HUDEP-2 (cell line): Measurements from ENCODE around the gene FBXO42.

Source experiments
- DNase-seq, 76 experiments: peaks; one replicate each; lab custom pipeline; 2025; ENCODE audit not compliant: unreplicated experiment in 76 of 76; lab: John Stamatoyannopoulos, UW

Gene FBXO42

DNA sequence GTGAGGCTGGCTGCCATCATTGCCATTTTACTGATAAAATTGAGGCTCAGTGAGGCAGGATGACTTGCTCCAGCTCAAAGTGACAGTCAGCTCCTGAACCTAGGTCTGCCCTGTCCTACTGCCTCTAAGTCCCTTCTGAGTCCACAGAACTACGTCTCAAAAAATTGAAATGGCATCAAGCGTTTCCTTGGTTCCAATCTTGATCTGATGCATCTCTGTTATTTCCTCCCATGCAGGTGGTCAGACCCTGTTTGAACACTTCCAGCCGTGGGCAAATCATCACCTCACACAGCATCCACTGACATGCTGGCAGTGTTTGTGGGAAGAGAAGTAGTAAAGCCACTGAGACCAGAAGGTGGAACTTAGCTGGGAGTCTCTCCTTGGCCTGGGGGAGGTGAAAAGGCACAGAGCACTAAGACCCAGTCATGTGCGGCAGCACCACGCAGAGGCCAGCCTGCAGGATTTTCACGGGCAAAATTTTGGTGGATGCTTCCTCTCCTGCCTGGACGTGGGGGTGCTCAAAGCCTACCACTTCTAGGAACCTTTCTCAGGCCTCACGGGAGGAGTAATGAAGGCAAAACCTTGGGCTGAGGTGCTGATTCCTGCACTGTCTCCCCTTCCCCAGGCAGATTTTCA is 107.5 kb downstream of the FBXO42 start:
- DNase-seq = no peak

DNA sequence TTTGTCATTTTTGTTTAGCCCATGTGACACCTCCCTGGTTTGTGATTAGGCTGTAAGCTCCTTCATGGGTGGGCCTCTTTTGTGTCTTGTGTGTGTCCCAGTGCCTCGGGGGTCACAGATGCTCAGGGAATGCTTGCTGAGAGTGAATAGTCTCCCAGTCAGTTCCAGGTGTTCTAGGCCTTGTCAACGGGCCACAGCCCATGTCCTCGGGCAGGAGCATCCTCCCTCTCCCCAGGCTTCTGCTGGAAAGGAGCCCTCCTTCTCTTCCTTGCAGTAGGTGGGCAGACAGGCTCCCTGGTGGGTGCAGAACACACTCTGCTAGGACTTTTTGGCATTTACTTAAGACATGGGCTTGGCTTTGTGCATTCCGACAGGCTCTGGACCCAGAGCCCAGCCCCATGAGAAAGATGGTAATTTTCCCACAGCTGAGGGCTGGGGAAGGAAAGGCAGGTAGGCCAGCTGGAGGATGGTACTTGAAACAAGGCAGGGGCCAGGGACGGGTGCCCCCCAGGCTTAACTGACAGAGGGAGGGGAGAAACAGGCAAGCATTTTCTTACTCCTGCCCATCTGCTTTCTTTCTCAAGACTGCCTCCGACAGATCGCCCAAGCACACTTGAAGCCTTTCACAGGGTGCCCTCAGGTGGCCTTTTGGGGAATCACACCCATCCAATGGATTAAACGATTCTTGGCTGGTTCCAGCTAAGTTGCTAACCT is 108.2 kb downstream of the FBXO42 start:
- peak in 69 of 76 experiments; percentile 15 to 79 (median 58) for DNase-seq

DNA sequence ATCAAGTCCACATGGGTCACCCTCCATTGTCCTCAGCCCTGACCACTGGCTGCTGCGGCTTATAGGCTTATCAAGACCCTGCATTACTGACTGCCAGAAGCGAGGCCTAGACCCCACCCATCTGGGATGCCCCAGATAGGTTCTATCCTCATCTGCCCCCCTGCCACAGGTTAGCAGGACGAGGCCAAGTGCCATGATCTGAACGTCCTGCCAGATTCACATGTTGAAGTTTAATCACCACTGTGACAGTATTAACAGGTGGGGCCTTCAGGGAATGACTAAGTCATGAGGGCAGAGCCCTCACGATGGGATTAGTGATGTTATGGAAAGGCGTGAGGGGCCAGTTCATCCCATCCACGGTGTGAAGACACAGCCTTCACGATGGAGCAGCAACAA is 109.1 kb downstream of the FBXO42 start:
- peak in 16 of 76 experiments; percentile 3 to 51 (median 18) for DNase-seq

DNA sequence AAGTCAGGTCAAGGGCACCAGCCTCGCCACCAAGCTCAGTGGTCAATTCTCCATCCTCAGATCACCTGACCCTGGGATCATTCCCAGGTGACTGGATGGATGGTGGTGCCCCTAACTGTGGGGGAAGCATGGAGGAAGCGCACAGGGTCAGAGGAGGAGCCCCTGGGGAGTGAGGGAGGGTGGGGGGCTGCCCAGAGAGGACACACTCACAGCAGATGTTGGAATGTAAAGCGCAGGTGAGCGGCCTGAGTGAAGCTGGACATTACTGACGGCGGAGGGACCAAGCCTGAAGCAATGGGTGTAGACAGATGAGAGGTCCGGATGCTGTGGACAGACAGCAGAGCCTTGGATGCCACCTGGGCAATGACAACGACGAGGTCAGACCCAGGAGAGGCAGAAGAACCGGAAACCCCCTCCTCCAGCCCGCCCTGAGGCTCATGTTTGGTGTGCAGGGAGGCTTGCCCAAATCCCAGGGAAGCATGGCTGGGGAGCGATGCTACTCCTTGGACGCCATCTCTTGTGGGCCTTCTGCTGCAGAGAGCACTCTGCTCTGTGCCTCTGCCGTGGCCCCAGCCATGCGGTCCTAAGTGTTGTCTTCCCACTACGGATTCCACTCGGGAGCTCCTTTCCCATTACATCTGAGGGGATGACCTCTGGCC is 109.6 kb downstream of the FBXO42 start:
- DNase-seq = no peak

DNA sequence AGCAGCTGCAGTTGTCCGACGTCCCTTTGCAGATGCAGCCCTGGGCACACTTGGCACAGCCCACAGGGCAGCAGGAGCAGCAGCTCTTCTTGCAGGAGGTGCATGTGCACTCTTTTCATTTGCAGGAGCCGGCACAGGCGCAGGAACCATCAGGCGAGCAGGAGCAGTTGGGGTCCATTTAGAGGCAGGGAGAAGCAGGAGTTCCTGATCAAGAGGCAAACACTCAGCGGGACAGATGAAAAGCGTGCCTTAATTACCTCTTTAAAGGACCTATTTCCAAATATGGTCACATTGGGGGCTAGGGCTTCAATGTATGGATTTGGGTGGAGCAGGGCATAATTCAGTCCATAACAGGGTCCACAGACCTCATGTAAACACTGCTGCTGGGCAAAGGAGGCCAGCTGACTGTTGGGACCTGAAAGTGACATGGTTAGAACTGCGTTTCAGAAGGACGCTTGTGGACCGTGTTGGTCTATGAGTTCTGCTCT is 111.0 kb downstream of the FBXO42 start:
- no peak for DNase-seq

DNA sequence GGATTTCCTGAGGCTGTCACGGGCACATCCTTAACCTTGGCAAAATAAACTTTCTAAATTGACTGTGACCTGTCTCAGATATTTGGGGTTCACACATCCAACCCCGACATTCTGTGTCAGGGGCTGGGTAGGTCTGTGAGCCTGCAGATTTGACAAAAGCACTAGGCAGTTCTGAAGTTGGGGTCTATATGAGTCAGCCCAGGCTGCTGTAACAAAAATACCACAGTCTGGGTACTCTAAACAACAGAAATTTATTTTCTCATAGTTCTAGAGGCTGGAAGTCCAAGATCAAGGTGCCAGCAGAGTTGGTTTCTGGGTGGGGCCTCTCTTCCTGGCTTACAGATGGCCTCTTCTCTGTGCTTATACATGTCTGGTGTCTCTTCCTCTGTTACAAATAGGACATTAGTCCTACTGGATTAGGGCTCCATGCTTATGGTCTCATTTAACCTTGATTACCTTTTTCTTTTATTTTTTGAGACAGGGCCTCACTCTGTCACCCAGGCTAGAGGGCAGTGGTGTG is 112.2 kb downstream of the FBXO42 start:
- DNase-seq = no peak

DNA sequence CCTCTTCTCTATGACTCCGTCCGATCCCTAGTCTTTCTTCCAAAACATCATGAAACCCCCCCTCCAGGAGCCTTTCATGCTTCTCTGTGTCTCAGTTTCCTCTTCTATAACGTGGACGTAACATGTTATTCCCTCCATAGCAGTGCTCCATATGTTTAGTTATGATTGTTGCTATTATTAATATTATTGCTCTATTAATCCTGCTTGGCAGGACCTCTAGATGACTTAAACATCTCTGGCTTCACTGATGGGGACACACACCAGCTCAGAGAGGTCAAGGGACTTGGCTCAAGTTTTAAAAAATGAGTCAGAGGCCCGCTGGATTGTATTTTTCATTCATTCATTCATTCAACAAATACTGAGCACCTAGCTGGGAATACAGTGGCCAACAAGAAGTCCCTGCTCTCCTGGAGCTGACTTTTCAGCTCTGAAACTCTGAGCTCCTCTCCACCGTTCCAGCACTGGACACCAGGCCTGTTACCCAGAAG is 114.9 kb downstream of the FBXO42 start:
- DNase-seq = peak in 1 of 76 experiments; percentile 10

DNA sequence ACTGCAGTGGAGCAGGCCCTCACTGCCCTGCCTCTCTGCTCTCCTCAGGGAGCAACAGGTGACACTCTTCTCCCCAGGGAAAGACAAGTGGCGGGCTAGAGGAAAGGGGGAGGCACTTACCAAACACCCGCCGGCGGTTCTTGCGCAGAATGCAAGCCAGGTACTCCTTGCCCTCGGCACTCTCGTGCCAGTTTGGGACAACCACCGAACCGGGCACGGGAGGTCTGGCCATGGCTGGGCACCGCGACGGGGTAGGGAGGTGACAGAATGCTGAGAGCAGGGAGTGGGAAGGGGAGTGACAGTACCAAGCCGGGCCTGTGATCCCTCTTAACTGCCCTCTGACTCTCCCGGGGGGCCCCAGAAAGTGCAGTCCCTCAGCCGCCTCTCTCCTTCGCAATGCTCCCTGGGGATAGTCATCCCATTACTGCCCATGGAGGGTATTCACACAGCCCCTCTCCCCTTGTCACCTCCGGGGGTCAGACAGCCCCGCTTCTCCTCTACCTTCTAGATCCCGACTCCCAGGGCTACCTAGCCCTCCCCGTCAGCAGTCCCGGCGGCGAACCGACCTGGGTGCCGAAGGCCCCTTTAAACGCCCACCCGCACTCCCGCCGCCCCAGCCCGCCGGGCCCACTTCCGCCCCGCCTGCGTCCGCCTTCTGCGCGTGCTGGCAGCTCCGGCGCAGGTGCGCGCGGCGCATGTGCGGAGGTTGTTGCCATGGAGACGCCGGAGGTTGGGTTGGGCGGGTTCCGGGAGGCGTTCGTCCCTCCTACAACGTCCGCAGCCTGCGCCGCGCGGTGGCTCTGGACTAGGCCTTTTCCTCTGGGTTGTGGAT is 115.6 kb downstream of the FBXO42 start, which contains the start of gene CPLANE2:
Gene CPLANE2 (minus strand): TSS at position 673 of the 832 bp plus-strand sequence. CDS start 441 bp downstream, at position 232.
- DNase-seq = peak in 74 of 76 experiments; percentile 30 to 94 (median 86)

DNA sequence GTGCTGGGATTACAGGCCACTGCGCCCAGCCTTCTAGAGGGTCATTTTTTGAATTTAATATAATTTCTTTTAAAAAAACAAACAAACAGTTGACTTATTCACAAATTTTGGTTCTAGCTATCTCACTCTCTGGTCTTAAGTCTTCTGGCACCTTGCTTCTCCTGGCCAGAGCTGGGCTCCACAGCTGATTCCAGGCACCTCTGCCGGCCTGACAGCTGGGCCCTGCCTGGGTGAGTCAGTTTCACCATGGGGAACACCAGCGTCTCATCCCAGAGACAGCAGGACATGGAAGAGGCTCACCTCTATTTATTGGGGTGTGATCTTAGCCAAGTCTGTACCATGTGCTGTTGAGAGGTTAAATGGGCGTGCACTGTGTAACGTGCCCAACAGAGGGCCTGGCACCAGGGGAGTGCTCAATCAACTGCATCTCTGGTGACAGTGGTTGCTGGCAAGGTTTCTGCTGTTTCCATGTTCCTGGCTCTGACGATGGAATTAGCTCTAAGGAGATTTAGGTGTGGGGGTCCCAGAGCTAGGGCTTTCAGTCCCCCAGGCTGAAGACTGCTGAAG is 116.3 kb downstream of the FBXO42 start:
- DNase-seq = peak in 70 of 76 experiments; percentile 10 to 78 (median 52)

DNA sequence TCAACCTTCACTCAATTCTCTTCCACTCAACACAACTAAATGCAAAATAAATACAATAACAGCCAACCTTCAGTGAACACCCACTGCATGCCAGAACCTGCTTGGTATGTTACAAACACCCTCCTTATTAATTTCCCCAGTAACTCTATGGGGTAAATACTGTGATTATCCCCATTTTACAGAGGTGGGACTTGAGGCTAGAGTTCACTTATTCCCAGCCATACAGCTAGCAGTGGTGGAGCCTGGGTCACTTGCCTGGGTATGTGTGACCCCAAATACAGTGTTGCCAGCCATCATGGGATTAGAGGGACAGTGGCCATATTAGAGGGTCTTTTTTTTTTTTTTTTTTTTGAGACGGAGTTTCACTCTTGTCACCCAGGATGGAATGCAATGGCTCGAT is 116.9 kb downstream of the FBXO42 start:
- no peak for DNase-seq

DNA sequence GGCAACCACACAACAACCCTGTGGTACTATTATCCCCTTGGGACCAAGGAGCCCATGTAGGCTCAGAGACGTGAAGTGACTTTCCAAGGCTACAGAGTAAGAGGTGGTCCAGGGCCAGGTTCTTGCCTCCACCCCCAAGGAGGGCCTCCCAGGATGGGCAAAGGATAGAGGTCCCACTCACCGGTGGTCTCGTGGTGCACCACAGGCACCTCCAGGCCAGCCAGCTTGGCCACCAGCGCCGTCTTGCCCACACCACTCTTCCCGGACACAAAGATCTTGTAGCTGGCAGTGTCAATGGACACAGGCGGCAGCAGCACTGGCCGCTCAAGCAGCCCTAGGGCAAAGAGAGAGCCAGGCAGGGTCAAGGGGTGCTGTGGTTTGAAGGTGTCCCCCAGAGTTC is 118.8 kb downstream of the FBXO42 start:
- DNase-seq = no peak

DNA sequence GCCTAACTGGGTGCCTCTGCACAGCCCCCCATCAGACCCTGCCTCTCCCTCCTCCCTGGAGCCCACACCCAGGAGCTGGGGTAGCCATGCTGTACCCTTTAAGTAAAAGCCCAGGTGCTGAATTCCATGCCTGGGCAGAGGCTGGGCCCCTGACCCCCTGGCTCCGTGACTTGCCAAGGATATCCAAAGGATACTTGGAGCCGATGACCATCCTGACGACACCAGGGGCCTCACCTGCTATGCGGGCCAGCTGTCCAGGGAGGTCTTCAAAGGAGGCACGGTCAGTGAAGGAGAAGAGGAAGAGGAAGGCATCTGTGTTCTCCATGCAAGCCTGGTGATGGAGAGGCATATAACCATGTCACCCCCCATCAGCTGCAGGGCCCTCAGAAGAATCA is 120.0 kb downstream of the FBXO42 start:
- DNase-seq = no peak

DNA sequence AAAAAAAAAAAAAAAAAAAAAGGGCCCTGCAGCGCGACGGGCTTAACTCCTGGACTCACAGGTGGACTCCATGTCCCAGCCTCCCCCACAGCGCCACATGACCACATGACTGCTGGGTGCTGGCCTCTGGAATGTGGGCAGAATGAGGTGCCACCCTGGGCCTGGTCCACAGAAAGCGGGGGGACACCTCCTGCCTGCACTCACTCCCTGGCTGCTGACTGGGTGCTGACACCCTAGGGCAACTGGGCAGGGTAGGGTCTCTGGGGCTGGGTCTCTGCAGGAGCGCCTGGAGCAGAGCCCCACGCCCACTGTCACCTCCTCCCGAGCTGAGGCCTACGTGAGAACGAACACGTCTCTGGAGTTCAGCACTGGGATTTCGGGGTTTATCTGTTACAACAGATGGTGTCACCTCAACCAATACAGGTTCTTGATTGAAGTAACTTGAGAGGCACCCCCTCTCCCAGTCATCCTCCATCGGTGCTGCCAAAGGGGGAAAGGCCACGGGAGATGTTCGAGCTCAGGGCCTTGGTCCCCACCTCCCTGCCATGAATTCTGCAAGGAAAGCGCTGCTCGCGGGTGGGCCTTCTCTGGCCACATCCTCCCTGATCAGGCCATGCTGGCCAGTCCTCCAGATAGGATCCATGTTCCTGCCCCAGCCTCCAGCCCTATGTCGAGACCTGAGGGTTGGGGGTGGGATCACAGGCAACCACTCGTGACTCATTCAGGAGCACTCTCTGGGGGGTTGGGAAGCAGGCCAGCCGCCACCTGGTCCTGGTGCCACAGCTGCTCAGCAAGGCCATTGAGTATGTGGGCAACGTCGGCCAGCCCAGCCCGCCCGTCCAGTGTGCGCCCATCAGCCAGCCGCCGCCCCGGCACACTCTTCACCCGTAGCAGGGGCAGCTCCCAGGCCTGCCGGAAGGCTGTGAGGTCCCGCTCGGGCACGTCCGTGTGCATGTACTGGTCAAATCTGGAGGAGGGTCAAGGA is 120.7 kb downstream of the FBXO42 start:
- no peak for DNase-seq

DNA sequence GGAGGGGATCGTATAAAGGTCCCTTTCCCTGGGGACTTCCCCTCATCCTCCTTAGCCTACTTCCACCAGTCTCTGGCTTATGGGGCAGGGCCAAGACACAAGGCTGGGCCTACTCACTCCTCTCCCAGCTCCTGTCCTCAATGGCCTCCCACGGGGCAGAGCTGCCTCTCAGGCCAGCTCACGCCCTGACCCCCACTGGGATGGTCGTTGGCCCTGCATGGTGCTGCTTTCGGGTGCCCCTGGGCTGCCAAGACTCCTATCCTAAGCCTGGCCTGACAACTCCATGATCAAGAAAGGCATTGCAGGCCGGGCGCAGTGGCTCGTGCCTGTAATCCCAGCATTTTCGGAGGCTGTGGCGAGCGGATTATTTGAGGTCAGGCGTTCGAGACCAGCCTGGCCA is 121.5 kb downstream of the FBXO42 start:
- DNase-seq = no peak

DNA sequence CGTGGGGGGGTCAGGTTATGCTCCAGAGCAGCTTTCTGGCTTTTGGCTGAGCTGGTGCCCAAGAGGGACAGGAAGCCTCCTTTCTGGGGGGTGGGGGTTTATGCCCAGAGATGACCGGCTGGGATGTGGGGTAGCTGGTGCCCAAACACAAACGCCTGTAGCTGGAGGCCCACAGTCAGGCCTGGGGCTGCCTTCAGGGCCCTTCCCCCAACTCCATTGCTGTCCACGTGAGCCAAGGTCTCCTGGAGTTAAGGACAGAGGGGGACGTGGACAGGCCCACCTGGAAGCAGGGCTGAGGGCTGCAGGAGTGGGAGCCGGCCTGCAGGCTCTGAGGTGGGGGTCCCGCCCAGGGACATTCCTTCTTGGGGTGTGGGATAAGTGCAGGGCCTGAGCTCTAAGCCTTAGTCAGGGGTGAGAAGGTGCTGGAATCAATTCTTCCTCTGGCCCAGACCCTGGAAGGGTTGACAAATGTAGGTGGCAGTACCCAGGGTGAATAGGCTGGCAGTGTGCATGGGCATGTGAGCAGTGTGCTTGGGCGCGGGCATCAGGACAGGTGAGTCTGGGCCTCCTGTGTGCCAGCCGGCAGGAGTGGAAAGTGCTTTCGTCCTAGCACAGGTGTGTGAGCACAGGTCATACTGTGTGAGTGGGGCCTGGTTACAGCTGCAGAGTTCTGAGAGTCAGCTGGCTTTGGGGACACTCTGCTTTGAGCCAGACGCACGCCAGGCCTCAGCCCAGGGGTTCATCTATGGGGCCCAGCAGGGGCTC is 122.1 kb downstream of the FBXO42 start:
- no peak for DNase-seq

DNA sequence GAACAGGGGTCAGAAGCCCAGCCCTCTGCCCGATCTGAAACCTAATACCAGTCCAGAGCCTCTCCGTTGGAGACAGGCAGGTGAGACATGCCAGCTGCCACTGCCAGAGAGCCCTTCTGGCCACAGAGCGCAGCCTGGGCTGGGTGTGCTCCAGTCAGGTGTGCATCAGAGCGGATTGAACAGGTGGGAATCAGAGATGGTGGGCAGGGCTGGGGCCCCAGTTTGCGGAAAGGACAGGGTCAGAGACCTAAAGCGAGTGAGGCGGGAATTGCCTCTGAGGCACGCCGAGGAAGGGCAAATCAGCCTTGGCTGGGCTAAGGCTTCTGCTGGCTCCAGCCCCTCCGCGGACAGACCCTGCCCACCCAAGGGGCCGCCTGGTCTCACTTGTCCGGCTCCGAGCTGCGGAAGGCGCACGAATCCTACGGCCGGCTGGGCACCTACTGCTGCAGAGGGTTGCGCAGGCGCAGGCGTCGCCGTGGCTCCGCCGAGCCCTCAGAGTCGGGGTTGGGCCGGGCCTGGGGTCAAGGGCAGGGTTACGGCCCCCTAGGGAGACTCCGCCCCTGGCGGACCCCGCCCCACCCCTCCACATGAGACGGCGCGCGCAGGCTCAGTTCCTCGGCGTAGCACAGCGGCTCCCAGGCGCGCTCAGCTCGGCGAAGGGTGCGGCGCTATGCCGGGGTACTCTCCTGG is 125.6 kb downstream of the FBXO42 start:
- peak in 5 of 76 experiments; percentile 11 to 42 (median 16) for DNase-seq

DNA sequence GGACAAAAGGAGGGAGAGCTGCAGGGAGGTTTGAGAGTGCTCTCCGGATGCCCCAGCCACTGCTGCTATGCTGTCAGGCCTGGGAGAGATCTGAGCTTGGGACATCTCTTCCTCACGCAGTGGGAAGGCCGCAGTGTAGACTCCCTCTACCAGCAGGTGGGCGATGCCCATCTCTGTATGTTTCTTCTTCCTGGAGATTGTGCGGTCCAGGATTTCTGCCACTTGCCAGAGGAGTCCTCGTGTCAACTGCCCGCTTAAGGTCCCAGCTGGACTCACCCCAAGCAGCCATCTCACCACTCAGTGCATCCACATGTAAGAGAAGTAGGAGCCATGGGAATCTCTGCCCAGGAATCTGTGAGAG is 126.2 kb downstream of the FBXO42 start:
- no peak for DNase-seq

DNA sequence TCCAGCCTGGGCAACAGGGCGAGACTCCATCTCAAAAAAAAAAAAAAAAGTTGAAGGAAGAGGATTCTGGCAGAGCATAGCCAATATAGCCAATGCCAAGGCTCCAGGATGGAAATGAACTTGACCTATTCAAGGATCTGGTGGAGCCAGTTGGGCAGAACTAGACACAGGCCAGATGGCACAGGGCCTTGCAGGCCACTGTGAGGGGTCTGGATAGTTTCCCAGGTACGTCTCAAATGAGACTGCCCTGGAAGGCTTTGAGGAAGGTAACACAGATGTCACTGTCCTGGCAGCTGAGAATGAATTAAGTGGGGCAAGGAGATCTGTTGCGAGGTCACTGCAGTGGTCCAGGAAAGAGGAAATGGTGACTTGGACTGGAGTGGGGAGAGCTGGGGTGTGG is 127.8 kb downstream of the FBXO42 start:
- DNase-seq = no peak
